GM12878 (cell line): ENCODE results near the gene NPS. TPM values are rescaled to one million over a fixed set of nuclear protein-coding genes. Genes with fewer than 3 reads are reported as not detected.

ENCODE experiments used
- ATAC-seq: fragments of 200-7000 bp; cut with Tn5 transposase; 3 replicates; pipeline ENCODE4 v1.9.1; 2020; ENCODE audit warnings: mild to moderate bottlenecking, moderate library complexity
- BruUV-seq: library from RNA; stranded (reverse); fragments of 400-500 nt; replicated peaks from 2 replicates; lab custom pipeline; 2021; lab: Mats Ljungman, UMichigan
- CTCF ChIA-PET: fragments of 300-600 bp; sonication (Branson Sonifier 250); formaldehyde crosslinking; extraction: SDS; loops from one replicate; lab custom pipeline; 2021; ENCODE audit warnings: inconsistent platforms; lab: Yijun Ruan, JAX
- POLR2A ChIA-PET: fragments of 350-600 bp; formaldehyde crosslinking; extraction: SDS; loops from one replicate; lab custom pipeline; 2021; ENCODE audit warnings: inconsistent platforms; lab: Charles Lee
- RAD21 ChIA-PET: fragments of 300-600 bp; sonication (Branson Sonifier 250); formaldehyde crosslinking; loops from one replicate; lab custom pipeline; 2023; ENCODE audit warnings: antibody characterized with exemption; ENCODE audit not compliant: unreplicated experiment; lab: Charles Lee
- SMC1A ChIA-PET: fragments of 300-600 bp; sonication (Branson Sonifier 250); formaldehyde crosslinking; loops from one replicate; lab custom pipeline; 2023; ENCODE audit not compliant: unreplicated experiment, uncharacterized antibody; lab: Charles Lee
- DNase-seq: peaks from one replicate; pipeline ENCODE4 v3.0.0-alpha.2; 2011; ENCODE audit warnings: low read depth, low spot score
- FAIRE-seq: peaks from 3 replicates; lab custom pipeline; 2011; peaks lifted over from hg19 to GRCh38; lab: Jason Lieb, UNC
- H2AFZ ChIP-seq: 2 replicates; pipeline ENCODE4 v1.6.0; 2011; ENCODE audit warnings: low read depth, low read length, control low read depth; ENCODE audit not compliant: control insufficient read depth
- H3K27ac ChIP-seq: 2 replicates; pipeline ENCODE4 v1.5.1; 2011; ENCODE audit warnings: control low read depth; ENCODE audit not compliant: control insufficient read depth, insufficient read depth
- H3K27me3 ChIP-seq, 2 experiments: replicated peaks in 1 of 2; 2 replicates each; pipeline versions ENCODE4 v1.6.0 to v1.6.1; 2011; ENCODE audit warnings: low read length in 1 of 2; ENCODE audit not compliant: control insufficient read depth in 2 of 2, insufficient read depth in 2 of 2
- H3K36me3 ChIP-seq, 2 experiments: 2 replicates each; pipeline ENCODE4 v1.5.1; 2011; ENCODE audit warnings: low read length in 1 of 2; ENCODE audit not compliant: control insufficient read depth in 2 of 2, insufficient read depth in 2 of 2
- H3K4me1 ChIP-seq: 2 replicates; pipeline ENCODE4 v1.6.1; 2011; ENCODE audit warnings: mild to moderate bottlenecking, low read length, moderate library complexity, mixed read lengths; ENCODE audit not compliant: control insufficient read depth, insufficient read depth
- H3K4me2 ChIP-seq: 2 replicates; pipeline ENCODE4 v1.6.0; 2011; ENCODE audit warnings: control low read depth; ENCODE audit not compliant: control insufficient read depth, insufficient read depth
- H3K4me3 ChIP-seq: fragments of 200-600 bp; sonication (generic); 2 replicates; pipeline ENCODE4 v1.5.1; 2016
- H3K79me2 ChIP-seq: 2 replicates; pipeline ENCODE4 v1.6.0; 2011; ENCODE audit warnings: low read length; ENCODE audit not compliant: control insufficient read depth, insufficient read depth
- H3K9ac ChIP-seq: 2 replicates; pipeline ENCODE4 v1.8.0; 2011; ENCODE audit warnings: low read length, control low read depth, mixed read lengths; ENCODE audit not compliant: control insufficient read depth, insufficient read depth
- H3K9me3 ChIP-seq: replicated peaks from 3 replicates; pipeline ENCODE4 v1.5.1; 2011; ENCODE audit warnings: mild to moderate bottlenecking, low read length; ENCODE audit not compliant: control insufficient read depth, insufficient read depth
- H4K20me1 ChIP-seq: 2 replicates; pipeline ENCODE4 v1.6.0; 2011; ENCODE audit not compliant: control insufficient read depth, insufficient read depth
- BMI1 ChIP-seq: fragments of 450-650 bp; IDR thresholded peaks from 2 replicates; pipeline ENCODE4 v1.6.1; 2016; ENCODE audit warnings: mild to moderate bottlenecking, moderate library complexity, borderline replicate concordance
- E2F8 ChIP-seq: fragments of 450-650 bp; IDR thresholded peaks from 2 replicates; pipeline ENCODE4 v1.6.1; 2018; ENCODE audit warnings: mild to moderate bottlenecking, low read depth, moderate library complexity; ENCODE audit not compliant: partially characterized antibody
- FOXK2 ChIP-seq: fragments of 450-650 bp; IDR thresholded peaks from 2 replicates; pipeline ENCODE4 v1.6.1; 2017; ENCODE audit warnings: mild to moderate bottlenecking, moderate library complexity
- HDAC6 ChIP-seq: fragments of 200-600 bp; sonication (generic); IDR thresholded peaks from one replicate; pipeline ENCODE4 v1.8.0; 2017; ENCODE audit warnings: antibody characterized with exemption; ENCODE audit not compliant: unreplicated experiment
- JUND ChIP-seq: IDR thresholded peaks from 2 replicates; pipeline ENCODE4 v1.6.1; 2012; ENCODE audit warnings: low read depth, mild to moderate bottlenecking, low read length, improper control_type of control experiment, moderate library complexity
- KDM1A ChIP-seq: fragments of 200-600 bp; sonication (generic); IDR thresholded peaks from 2 replicates; pipeline ENCODE4 v1.6.1; 2016; ENCODE audit warnings: borderline replicate concordance
- MYC ChIP-seq: IDR thresholded peaks from 2 replicates; pipeline ENCODE4 v1.6.1; 2011; ENCODE audit warnings: mild to moderate bottlenecking, low read length, moderate library complexity, inconsistent platforms; ENCODE audit not compliant: insufficient read depth, insufficient replicate concordance, insufficient read length, severe bottlenecking
- NR2C2 ChIP-seq: IDR thresholded peaks from 2 replicates; pipeline ENCODE4 v1.6.1; 2011; ENCODE audit warnings: borderline replicate concordance, low read depth; ENCODE audit not compliant: control insufficient read depth, insufficient read length
- PAX5 ChIP-seq: IDR thresholded peaks from 2 replicates; pipeline ENCODE4 v1.6.1; 2011; ENCODE audit warnings: low read depth, low read length, borderline replicate concordance
- POLR2A ChIP-seq: IDR thresholded peaks from 2 replicates; pipeline ENCODE4 v1.6.1; 2011; ENCODE audit warnings: low read depth, mild to moderate bottlenecking, low read length
- PRDM15 ChIP-seq: fragments of 450-650 bp; formaldehyde crosslinking; IDR thresholded peaks from 2 replicates; pipeline ENCODE4 v1.4.0; 2020; ENCODE audit warnings: mild to moderate bottlenecking, moderate library complexity
- TCF3 ChIP-seq: IDR thresholded peaks from 2 replicates; pipeline ENCODE4 v1.6.1; 2012; ENCODE audit warnings: low read depth, mild to moderate bottlenecking, low read length, borderline replicate concordance; ENCODE audit not compliant: insufficient read depth
- TCF7 ChIP-seq: IDR thresholded peaks from 2 replicates; pipeline ENCODE4 v1.6.1; 2014; ENCODE audit warnings: antibody characterized with exemption, borderline replicate concordance
- ZNF274 ChIP-seq: IDR thresholded peaks from one replicate; pipeline ENCODE4 v1.8.0; 2011; ENCODE audit not compliant: insufficient read length, insufficient read depth
- ZNF384 ChIP-seq: IDR thresholded peaks from 2 replicates; pipeline ENCODE4 v1.6.1; 2012; ENCODE audit warnings: low read depth, mild to moderate bottlenecking, low read length, improper control_type of control experiment, borderline replicate concordance
- ZNF622 ChIP-seq: fragments of 450-650 bp; IDR thresholded peaks from 2 replicates; pipeline ENCODE4 v1.6.1; 2017; ENCODE audit warnings: mild to moderate bottlenecking, inconsistent platforms
- WGBS: methylation state at CpG from one replicate; pipeline ENCODE4 v1.1.6; 2016; ENCODE audit warnings: low lambda C conversion rate; ENCODE audit not compliant: insufficient replicate concordance, insufficient coverage; ENCODE audit errors: missing lambda C conversion rate; 5-methylcytosine and 5-hydroxymethylcytosine counted together
- in situ Hi-C: fragments of 300-500 bp; cut with MboI; formaldehyde crosslinking; loops from 9 replicates; pipeline ENCODE4 v1.14.3; 2018; ENCODE audit warnings: mixed read lengths
- intact Hi-C: fragments of 100-400 bp; cut with micrococcal nuclease; formaldehyde crosslinking; loops from one replicate; pipeline ENCODE4 v1.14.2; 2022; ENCODE audit not compliant: unreplicated experiment
- polyA plus RNA-seq, 11 experiments: library from polyadenylated mRNA; depleted of rRNA in 4 of 11; unstranded in 6 of 11; stranded (reverse) in 5 of 11; fragments of >200 nt; fragmentation: Nextera tagmentation in 4 of 11; fragmentation: Illumina TruSeq in 1 of 11; extraction: Ambion mirVana in 4 of 11; extraction: Trizol in 1 of 11; gene quantifications; 1 replicate in 1 of 11; 2 replicates in 10 of 11; pipeline versions ENCODE4 v1.2.1 to v1.2.3, GENCODE V29; 2011 to 2016; ENCODE audit warnings: inconsistent platforms in 2 of 11, missing spikeins in 2 of 11, low read depth in 1 of 11
- total RNA-seq, 4 experiments: library from RNA; depleted of rRNA in 3 of 4; stranded (reverse); fragments of >200 nt in 3 of 4; fragmentation: Illumina TruSeq in 1 of 4; extraction: Trizol in 1 of 4; gene quantifications; 2 replicates each; pipeline versions ENCODE4 v1.2.1 to v1.2.3, GENCODE V29; 2013 to 2021

Gene NPS
- total and polyA plus RNA-seq, 10 of the 15 experiments (the other 5 are each of a cell fraction or from before 2014, with no cell fraction given), result not detected

- no peak for ATAC-seq
- no TSS peak for BruUV-seq
Observed at GRCh38 chr10:127522298-127522697, 26.8 kb upstream of the NPS start.

More at GRCh38 chr10:127522298-127522697, 26.8 kb upstream of the NPS start:
- Histone ChIP-seq H3K4me1 (no peaks in the 10 kb centered on the region), H3K36me3 (no peaks in the 10 kb centered on the region), H4K20me1 (no peaks in the 10 kb centered on the region), H3K27me3 (no peaks in the 10 kb centered on the region), H3K27ac (no peak overlapping the region), H3K79me2 (no peaks in the 10 kb centered on the region), H2AFZ (no peak overlapping the region), H3K4me2 (no peak overlapping the region), H3K9me3 (no peaks in the 10 kb centered on the region), H3K9ac (no peak overlapping the region), H3K4me3 (no peak overlapping the region)
- 0% methylated on average over 3 of the region's 3 CpGs for WGBS
- ChIA-PET CTCF (no interaction called here), RAD21 (no interaction called here), POLR2A (no interaction called here), SMC1A (no interaction called here)
- in situ Hi-C loops (no loop called here), intact Hi-C loops (no loop called here)
- DNase-seq (no peak), FAIRE-seq (no peak)
- no peak for TF ChIP-seq POLR2A
- TF ChIP-seq BMI1, result no peak
- TF ChIP-seq MYC, result no peak
- no peak for TF ChIP-seq TCF3
- no peak for TF ChIP-seq ZNF622
- TF ChIP-seq NR2C2, result no peak
- TF ChIP-seq KDM1A, result no peak
- no peak for TF ChIP-seq E2F8
- no peak for TF ChIP-seq ZNF274
- TF ChIP-seq JUND, result no peak
- TF ChIP-seq PRDM15 (CRISPR knock-in tag), result no peak
- no peak for TF ChIP-seq TCF7
- TF ChIP-seq HDAC6, result no peak
- TF ChIP-seq ZNF384, result no peak
- TF ChIP-seq PAX5, result no peak
- TF ChIP-seq FOXK2, result no peak
